SU-DHL-6 (cell line): ENCODE results near the gene MYRF.

Experiments used
- H2AFZ ChIP-seq: fragments of 200-600 bp; sonication (generic); 2 replicates; pipeline ENCODE4 v1.6.1; 2014; ENCODE audit warnings: low read depth, mild to moderate bottlenecking, moderate library complexity, mixed read lengths, antibody characterized with exemption, low read length; ENCODE audit not compliant: severe bottlenecking
- H3F3A ChIP-seq: fragments of 200-600 bp; shearing (Covaris generic); 2 replicates; pipeline ENCODE4 v1.6.0; 2016; ENCODE audit warnings: antibody characterized with exemption, mild to moderate bottlenecking; ENCODE audit not compliant: insufficient read depth
- H3K27ac ChIP-seq: fragments of 200-600 bp; sonication (generic); 2 replicates; pipeline ENCODE4 v1.5.1; 2016; ENCODE audit warnings: low read depth, mild to moderate bottlenecking, low read length, moderate library complexity, mixed read lengths
- H3K27me3 ChIP-seq: fragments of 200-600 bp; sonication (generic), shearing (Covaris generic); 2 replicates; pipeline ENCODE4 v1.6.0; 2014; ENCODE audit warnings: mild to moderate bottlenecking, low read length
- H3K36me3 ChIP-seq: fragments of 200-600 bp; sonication (generic); 2 replicates; pipeline ENCODE4 v1.6.1; 2014; ENCODE audit warnings: mild to moderate bottlenecking, low read length, mixed read lengths
- H3K4me2 ChIP-seq: fragments of 300-600, 200-600 bp; shearing (Covaris generic), sonication (generic); 2 replicates; pipeline ENCODE4 v1.6.0; 2014; ENCODE audit warnings: low read length, low read depth, mild to moderate bottlenecking; ENCODE audit not compliant: poor library complexity, severe bottlenecking
- H3K4me3 ChIP-seq: fragments of 200-600 bp; sonication (generic); 2 replicates; pipeline ENCODE4 v1.5.1; 2014; ENCODE audit warnings: antibody characterized with exemption, low read length, mild to moderate bottlenecking, mixed read lengths; ENCODE audit not compliant: insufficient read depth, poor library complexity, severe bottlenecking
- H3K79me2 ChIP-seq: fragments of 200-600 bp; sonication (generic); 2 replicates; pipeline ENCODE4 v1.6.1; 2014; ENCODE audit warnings: mild to moderate bottlenecking, low read length, moderate library complexity; ENCODE audit not compliant: insufficient read depth
- H3K9ac ChIP-seq: fragments of 200-600 bp; sonication (generic); 2 replicates; pipeline ENCODE4 v1.7.0; 2014; ENCODE audit warnings: mild to moderate bottlenecking, low read length
- H3K9me2 ChIP-seq: fragments of 200-600 bp; sonication (generic); replicated peaks from 2 replicates; pipeline ENCODE4 v1.6.1; 2014; ENCODE audit warnings: low read length; ENCODE audit not compliant: insufficient read depth
- H3K9me3 ChIP-seq: fragments of 200-600 bp; sonication (generic); 2 replicates; pipeline ENCODE4 v1.6.1; 2014; ENCODE audit warnings: low read length, mixed read lengths; ENCODE audit not compliant: insufficient read depth
- H4K20me1 ChIP-seq: fragments of 200-600 bp; sonication (generic); 2 replicates; pipeline ENCODE4 v1.6.1; 2014; ENCODE audit warnings: low read depth, mild to moderate bottlenecking, antibody characterized with exemption, low read length, moderate library complexity, mixed read lengths
- EZH2phosphoT487 ChIP-seq: fragments of 200-600 bp; sonication (generic), shearing (Covaris generic); conservative IDR thresholded peaks from 2 replicates; pipeline ENCODE4 v1.6.1; 2018; ENCODE audit warnings: mild to moderate bottlenecking, antibody characterized with exemption, low read length, moderate library complexity, mixed read lengths
- TF ChIP-seq, protein P1 (sequence below): fragments of 200-600 bp; sonication (generic); IDR thresholded peaks from one replicate; pipeline ENCODE4 v1.5.1; 2017; ENCODE audit warnings: antibody characterized with exemption, mild to moderate bottlenecking, low read length, moderate library complexity; ENCODE audit not compliant: insufficient read depth, poor library complexity, severe bottlenecking

MYRF gene

DNA sequence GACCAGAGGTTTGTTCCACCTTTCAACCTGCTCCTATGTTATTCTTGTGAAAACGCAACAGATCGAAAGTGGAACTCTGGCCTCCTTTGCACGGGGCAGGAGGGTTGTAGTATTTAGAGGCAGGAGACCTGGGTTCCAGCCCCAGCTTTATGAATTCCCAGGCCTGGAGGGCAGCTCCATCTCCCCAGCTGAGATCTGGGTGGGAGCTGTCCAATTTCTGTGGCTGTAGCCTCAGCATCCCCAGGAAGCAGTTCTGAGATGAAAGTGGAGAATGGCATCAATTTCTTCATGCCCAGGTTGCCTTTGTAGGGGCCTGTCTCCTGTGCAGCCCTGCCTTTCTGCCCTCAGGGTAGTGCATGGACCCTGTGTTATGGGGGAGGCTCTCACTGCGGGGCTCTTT, 79.8 kb downstream of the MYRF start:
- Histone ChIP-seq H4K20me1 (no peaks in the 10 kb centered on the region), H3K9me2 (no peaks in the 10 kb centered on the region), H3K4me2 (peak overlapping the region; percentile 84), H3K36me3 (no peaks in the 10 kb centered on the region), H3K9ac (no peak overlapping the region), H3K27me3 (no peaks in the 10 kb centered on the region), H3K27ac (peak overlapping the region; percentile 2; the same call in 1 of the 2 replicates), H3K79me2 (peaks cover 37% of the 10 kb centered on the region), H2AFZ (no peak overlapping the region), H3K4me3 (no peak overlapping the region), H3K9me3 (no peaks in the 10 kb centered on the region), H3F3A (peaks cover 9% of the 10 kb centered on the region; the same call in 1 of the 2 replicates)
- TF ChIP-seq, protein P1, sequence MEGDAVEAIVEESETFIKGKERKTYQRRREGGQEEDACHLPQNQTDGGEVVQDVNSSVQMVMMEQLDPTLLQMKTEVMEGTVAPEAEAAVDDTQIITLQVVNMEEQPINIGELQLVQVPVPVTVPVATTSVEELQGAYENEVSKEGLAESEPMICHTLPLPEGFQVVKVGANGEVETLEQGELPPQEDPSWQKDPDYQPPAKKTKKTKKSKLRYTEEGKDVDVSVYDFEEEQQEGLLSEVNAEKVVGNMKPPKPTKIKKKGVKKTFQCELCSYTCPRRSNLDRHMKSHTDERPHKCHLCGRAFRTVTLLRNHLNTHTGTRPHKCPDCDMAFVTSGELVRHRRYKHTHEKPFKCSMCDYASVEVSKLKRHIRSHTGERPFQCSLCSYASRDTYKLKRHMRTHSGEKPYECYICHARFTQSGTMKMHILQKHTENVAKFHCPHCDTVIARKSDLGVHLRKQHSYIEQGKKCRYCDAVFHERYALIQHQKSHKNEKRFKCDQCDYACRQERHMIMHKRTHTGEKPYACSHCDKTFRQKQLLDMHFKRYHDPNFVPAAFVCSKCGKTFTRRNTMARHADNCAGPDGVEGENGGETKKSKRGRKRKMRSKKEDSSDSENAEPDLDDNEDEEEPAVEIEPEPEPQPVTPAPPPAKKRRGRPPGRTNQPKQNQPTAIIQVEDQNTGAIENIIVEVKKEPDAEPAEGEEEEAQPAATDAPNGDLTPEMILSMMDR, result no peak
- TF ChIP-seq EZH2phosphoT487, result no peak

DNA sequence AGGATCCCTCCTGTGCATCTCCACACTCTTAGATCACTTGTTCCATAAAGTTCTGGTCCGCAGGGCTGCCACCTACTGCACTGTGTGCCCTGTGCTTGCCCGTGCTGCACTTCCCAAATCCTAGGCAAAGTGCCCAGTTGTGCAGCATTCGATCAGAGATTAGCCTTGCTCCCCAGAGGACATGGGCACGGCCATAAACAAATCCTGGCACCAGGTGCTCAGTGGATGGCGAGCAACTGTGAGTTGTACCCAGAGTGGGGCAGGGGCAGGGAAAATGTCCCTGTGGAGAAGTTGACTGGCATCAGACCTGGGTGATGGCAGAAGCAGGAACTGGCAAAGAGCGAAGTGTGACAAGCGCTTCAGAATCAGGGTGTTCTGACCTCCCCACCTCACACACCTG, 80.3 kb downstream of the MYRF start:
- no peaks in the 10 kb centered on the region for H3K27me3 ChIP-seq
- H3K36me3 ChIP-seq, result no peaks in the 10 kb centered on the region
- H2AFZ ChIP-seq, result no peak overlapping the region
- no peak overlapping the region for H3K9ac ChIP-seq
- peak overlapping the region; percentile 11 for H3K4me2 ChIP-seq
- TF ChIP-seq, protein P1, result no peak
- TF ChIP-seq EZH2phosphoT487, result no peak
- H4K20me1 ChIP-seq, result no peaks in the 10 kb centered on the region
- peaks cover 37% of the 10 kb centered on the region for H3K79me2 ChIP-seq
- no peak overlapping the region for H3K4me3 ChIP-seq
- H3K27ac ChIP-seq, result peak overlapping the region; percentile 86; the same call in 1 of the 2 replicates
- no peaks in the 10 kb centered on the region for H3K9me2 ChIP-seq
- H3F3A ChIP-seq, result peaks cover 9% of the 10 kb centered on the region; the same call in 1 of the 2 replicates
- no peaks in the 10 kb centered on the region for H3K9me3 ChIP-seq

DNA sequence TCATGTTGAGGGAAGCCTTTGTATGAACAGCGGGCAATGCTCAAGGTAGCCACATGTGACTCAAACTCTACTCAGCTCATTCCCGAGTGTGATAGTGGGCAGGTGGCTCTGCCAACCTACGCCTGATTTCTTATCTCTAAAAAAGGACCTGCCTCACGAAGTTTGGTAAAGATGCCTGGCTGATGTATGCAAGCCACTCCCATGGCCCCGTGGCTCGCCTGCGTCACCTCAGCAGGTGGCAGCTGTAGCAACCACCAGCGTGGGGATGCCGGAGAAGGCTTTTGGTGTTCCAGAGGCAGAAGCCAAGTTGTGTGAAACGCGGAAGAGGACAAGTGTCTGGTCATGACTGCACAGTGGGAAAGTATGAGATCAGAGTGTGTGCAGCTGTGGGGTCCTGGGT, 81.0 kb downstream of the MYRF start:
- Histone ChIP-seq H3K9ac (no peak overlapping the region), H3K4me3 (no peak overlapping the region), H3K36me3 (no peaks in the 10 kb centered on the region)

More for the DNA sequence above, 81.0 kb downstream of the MYRF start:
- peak overlapping the region; percentile 50 for H3K4me2 ChIP-seq
- no peaks in the 10 kb centered on the region for H3K27me3 ChIP-seq
- H3K27ac ChIP-seq, result peak overlapping the region; percentile 86
- H4K20me1 ChIP-seq, result no peaks in the 10 kb centered on the region
- H3K9me2 ChIP-seq, result no peaks in the 10 kb centered on the region
- H3F3A ChIP-seq, result peaks cover 9% of the 10 kb centered on the region; the same call in 1 of the 2 replicates
- no peak overlapping the region for H2AFZ ChIP-seq
- H3K9me3 ChIP-seq, result no peaks in the 10 kb centered on the region
- TF ChIP-seq EZH2phosphoT487, result no peak
- TF ChIP-seq, protein P1, result no peak
- peaks cover 37% of the 10 kb centered on the region for H3K79me2 ChIP-seq
